MM.1S (cell line): ENCODE results near the gene LOC128125822.

Experiments
- CTCF ChIP-seq: fragments of 300-600 bp; sonication (generic); IDR thresholded peaks from 2 replicates; pipeline ENCODE4 v1.5.1; 2016; ENCODE audit warnings: antibody characterized with exemption, low read length, mixed read lengths
- EZH2 ChIP-seq: fragments of 300-600 bp; sonication (generic); optimal IDR thresholded peaks from 2 replicates; pipeline ENCODE3; 2017; ENCODE audit warnings: low read depth, mild to moderate bottlenecking, antibody characterized with exemption, low read length, mixed read lengths
- EZH2phosphoT487 ChIP-seq: fragments of 300-600 bp; sonication (generic); IDR thresholded peaks from 2 replicates; pipeline ENCODE4 v1.6.1; 2018; ENCODE audit warnings: antibody characterized with exemption, low read length

GRCh38 chr6:63582579-63583231 is 10.4 kb downstream of the LOC128125822 start:
- no peak for TF ChIP-seq CTCF
- no peak for TF ChIP-seq EZH2
- no peak for TF ChIP-seq EZH2phosphoT487
